ENCODE measurements around the gene SPO11. TPM values are rescaled to one million over a fixed set of nuclear protein-coding genes. Genes with fewer than 3 reads are reported as not detected.
A peak's percentile ranks its signal among the peaks of the same experiment; 100 is the strongest.

Gene SPO11
- total and polyA plus RNA-seq, 2 experiments from 2014 or later = not detected

GRCh38 chr20:57317316-57317788, 12.3 kb upstream of the SPO11 start:
- no peaks in the 10 kb centered on the region for H3K9me3 Mint-ChIP-seq
- H3K27ac Mint-ChIP-seq = no peak overlapping the region
- no peak overlapping the region for H3K27ac ChIP-seq (ENCODE audit: low read depth)
- H3K27me3 Mint-ChIP-seq (ENCODE audit: insufficient read depth, low read depth, poor library complexity) = no peaks in the 10 kb centered on the region
- no peaks in the 10 kb centered on the region for H3K36me3 ChIP-seq (ENCODE audit: insufficient read depth)
- ATAC-seq = no peak
- H3K4me3 ChIP-seq = no peak overlapping the region
- H3F3A ChIP-seq (replicated peaks; ENCODE audit: low read depth) = no peaks in the 10 kb centered on the region
- H3K4me2 ChIP-seq = no peak overlapping the region
- H3K27me3 ChIP-seq (ENCODE audit: insufficient read depth) = no peaks in the 10 kb centered on the region
- no peak for TF ChIP-seq STAT1 (IDR thresholded peaks at IDR 0.05; ENCODE audit: unreplicated experiment)
- TF ChIP-seq ZNF114 (CRISPR knock-in tag; IDR thresholded peaks at IDR 0.05) = no peak
- TF ChIP-seq POLR2AphosphoS5 (IDR thresholded peaks at IDR 0.05; ENCODE audit: low read depth) = no peak
- TF ChIP-seq ZNF462 (CRISPR knock-in tag; IDR thresholded peaks at IDR 0.05) = no peak
- no peak for TF ChIP-seq REST (IDR thresholded peaks at IDR 0.05; ENCODE audit: unreplicated experiment)
- TF ChIP-seq NANOG (IDR thresholded peaks at IDR 0.05; ENCODE audit: borderline replicate concordance) = no peak
- no peak for TF ChIP-seq EZH2phosphoT487 (IDR thresholded peaks at IDR 0.05; ENCODE audit: unreplicated experiment)
- TF ChIP-seq CTCF (conservative IDR thresholded peaks at IDR 0.05; ENCODE audit: low read depth in 2 of 2) = no peak
- no peak for TF ChIP-seq EZH2 (IDR thresholded peaks at IDR 0.05; ENCODE audit: low read depth, unreplicated experiment)
- no peak for TF ChIP-seq CREB1 (CRISPR knock-in tag; IDR thresholded peaks at IDR 0.05; ENCODE audit: low read depth)
- TF ChIP-seq JUNB (IDR thresholded peaks at IDR 0.05; ENCODE audit: unreplicated experiment) = no peak
- TF ChIP-seq ZNF331 (CRISPR knock-in tag; IDR thresholded peaks at IDR 0.05; ENCODE audit: low read depth) = no peak
- no peak for TF ChIP-seq ETS1 (IDR thresholded peaks at IDR 0.05)
- H3K4me3 Mint-ChIP-seq = no peak overlapping the region
- H4K20me1 ChIP-seq (replicated peaks; ENCODE audit: insufficient read depth) = no peaks in the 10 kb centered on the region
- H3K9me2 ChIP-seq (ENCODE audit: insufficient read depth) = no peaks in the 10 kb centered on the region
- H3K4me1 ChIP-seq (ENCODE audit: insufficient read depth) = peaks cover under 1% of the 10 kb centered on the region; the same call in 1 of the 2 replicates
- 0 out of 2 replicates have a peak overlapping the region, but pooled peaks have one; percentile 23 for H2AFZ ChIP-seq
- H3K79me2 ChIP-seq (replicated peaks; ENCODE audit: insufficient read depth) = no peaks in the 10 kb centered on the region
- H3K4me1 Mint-ChIP-seq = no peaks in the 10 kb centered on the region; the same call in 1 of the 3 replicates
- DNase-seq (ENCODE audit: low spot score) = no peak
- H3K36me3 Mint-ChIP-seq (ENCODE audit: low read depth) = no peaks in the 10 kb centered on the region

All from GM23338 (cell line).